Neural cell (in vitro differentiated cells): Measurements from ENCODE around the gene CRP.

Experiments
- RAD21 ChIP-seq: fragments of 450-650 bp; conservative IDR thresholded peaks from 2 replicates; pipeline ENCODE4 v1.6.1; 2014; ENCODE audit warnings: antibody characterized with exemption, mild to moderate bottlenecking, moderate library complexity
- SMC3 ChIP-seq: fragments of 450-650 bp; conservative IDR thresholded peaks from 2 replicates; pipeline ENCODE4 v1.6.1; 2014; ENCODE audit warnings: antibody characterized with exemption, mild to moderate bottlenecking, moderate library complexity; ENCODE audit not compliant: poor library complexity
- TF ChIP-seq, protein P1 (sequence below): fragments of 450-650 bp; IDR thresholded peaks from 2 replicates; pipeline ENCODE4 v1.5.1; 2014; ENCODE audit warnings: antibody characterized with exemption, mild to moderate bottlenecking, moderate library complexity; ENCODE audit not compliant: poor library complexity, severe bottlenecking

DNA sequence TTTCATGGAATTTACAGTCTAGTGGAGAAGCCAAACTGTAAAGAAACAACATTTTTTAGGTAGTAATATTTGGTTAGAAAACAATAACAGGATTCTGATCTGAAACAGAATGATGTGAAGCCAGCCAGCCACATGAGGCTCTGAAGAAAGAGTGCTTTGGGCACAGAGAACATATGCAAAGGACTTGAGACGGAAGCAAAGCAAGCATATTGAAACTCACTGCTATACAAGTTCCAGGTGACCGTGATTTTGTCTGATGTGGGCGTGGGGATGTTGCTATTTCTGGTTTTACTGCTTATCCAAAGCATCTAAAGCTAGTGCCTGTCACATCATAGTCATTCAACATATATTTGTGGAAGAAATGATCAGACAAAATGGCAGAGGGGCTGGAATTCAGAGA is 14.7 kb downstream of the CRP start:
- TF ChIP-seq RAD21 (no peak), SMC3 (no peak)
- TF ChIP-seq, protein P1, sequence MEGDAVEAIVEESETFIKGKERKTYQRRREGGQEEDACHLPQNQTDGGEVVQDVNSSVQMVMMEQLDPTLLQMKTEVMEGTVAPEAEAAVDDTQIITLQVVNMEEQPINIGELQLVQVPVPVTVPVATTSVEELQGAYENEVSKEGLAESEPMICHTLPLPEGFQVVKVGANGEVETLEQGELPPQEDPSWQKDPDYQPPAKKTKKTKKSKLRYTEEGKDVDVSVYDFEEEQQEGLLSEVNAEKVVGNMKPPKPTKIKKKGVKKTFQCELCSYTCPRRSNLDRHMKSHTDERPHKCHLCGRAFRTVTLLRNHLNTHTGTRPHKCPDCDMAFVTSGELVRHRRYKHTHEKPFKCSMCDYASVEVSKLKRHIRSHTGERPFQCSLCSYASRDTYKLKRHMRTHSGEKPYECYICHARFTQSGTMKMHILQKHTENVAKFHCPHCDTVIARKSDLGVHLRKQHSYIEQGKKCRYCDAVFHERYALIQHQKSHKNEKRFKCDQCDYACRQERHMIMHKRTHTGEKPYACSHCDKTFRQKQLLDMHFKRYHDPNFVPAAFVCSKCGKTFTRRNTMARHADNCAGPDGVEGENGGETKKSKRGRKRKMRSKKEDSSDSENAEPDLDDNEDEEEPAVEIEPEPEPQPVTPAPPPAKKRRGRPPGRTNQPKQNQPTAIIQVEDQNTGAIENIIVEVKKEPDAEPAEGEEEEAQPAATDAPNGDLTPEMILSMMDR, result no peak
